ENCODE measurements around the gene ZFP82.
A peak's percentile ranks its signal among the peaks of the same experiment; 100 is the strongest.

ZFP82 gene

GRCh38 chr19:36378625-36379509, 39.6 kb downstream of the ZFP82 start, which contains the start of gene ZFP14 (continued):
- TF ChIP-seq ZBTB11 (tag by site-specific recombination; conservative IDR thresholded peaks at IDR 0.05; ENCODE audit: low read depth) (peak; percentile 91), SCRT1 (tag by site-specific recombination; IDR thresholded peaks at IDR 0.05; ENCODE audit: borderline replicate concordance) (peak; percentile 80), ZNF654 (tag by site-specific recombination; IDR thresholded peaks at IDR 0.05; ENCODE audit: low read depth) (peak; percentile 50), ZBTB48 (tag by site-specific recombination; IDR thresholded peaks at IDR 0.05) (peak; percentile 40; the same call in 1 of the 2 replicates), ZNF530 (tag by site-specific recombination; IDR thresholded peaks at IDR 0.05; ENCODE audit: low read depth) (no peak), ZNF248 (tag by site-specific recombination; IDR thresholded peaks at IDR 0.05) (no peak), ZNF391 (tag by site-specific recombination; IDR thresholded peaks at IDR 0.05; ENCODE audit: borderline replicate concordance, low read depth) (peak; percentile 63; the same call in 1 of the 2 replicates), ZNF280C (tag by site-specific recombination; IDR thresholded peaks at IDR 0.05) (0 out of 2 replicates have a peak, but pooled peaks have one; percentile 5), ZFP37 (tag by site-specific recombination; IDR thresholded peaks at IDR 0.05) (peak; percentile 89), SP3 (tag by site-specific recombination; IDR thresholded peaks at IDR 0.05) (peak; percentile 94), WT1 (tag by site-specific recombination; IDR thresholded peaks at IDR 0.05) (0 out of 2 replicates have a peak, but pooled peaks have one; percentile 9), ZNF416 (tag by site-specific recombination; IDR thresholded peaks at IDR 0.05) (no peak; the same call in 1 of the 2 replicates), ZNF600 (tag by site-specific recombination; IDR thresholded peaks at IDR 0.05) (peak; percentile 96), ZNF501 (tag by site-specific recombination; IDR thresholded peaks at IDR 0.05) (peak; percentile 95), GLIS1 (tag by site-specific recombination; IDR thresholded peaks at IDR 0.05) (peak; percentile 95), ZNF76 (tag by site-specific recombination; IDR thresholded peaks at IDR 0.05; ENCODE audit: borderline replicate concordance, low read depth) (peak; percentile 98), ZNF610 (tag by site-specific recombination; IDR thresholded peaks at IDR 0.05; ENCODE audit: borderline replicate concordance) (peak; percentile 58; the same call in 1 of the 2 replicates), ZSCAN16 (tag by site-specific recombination; IDR thresholded peaks at IDR 0.05) (peak; percentile 43; the same call in 1 of the 2 replicates), GLIS2 (tag by site-specific recombination; IDR thresholded peaks at IDR 0.05) (peak; percentile 100), KLF1 (tag by site-specific recombination; IDR thresholded peaks at IDR 0.05) (peak; percentile 42; the same call in 1 of the 2 replicates), ZNF555 (tag by site-specific recombination; conservative IDR thresholded peaks at IDR 0.05) (no peak), REPIN1 (tag by site-specific recombination; IDR thresholded peaks at IDR 0.05; ENCODE audit: low read depth) (peak; percentile 83; the same call in 1 of the 2 replicates), TCF7L2 (IDR thresholded peaks at IDR 0.05; ENCODE audit: borderline replicate concordance, low read depth, low read length) (no peak), ZNF37A (tag by site-specific recombination; IDR thresholded peaks at IDR 0.05) (0 out of 2 replicates have a peak, but pooled peaks have one; percentile 12), KLF8 (tag by site-specific recombination; IDR thresholded peaks at IDR 0.05) (peak; percentile 82), TRIM28 (IDR thresholded peaks at IDR 0.05; ENCODE audit: borderline replicate concordance, low read length) (peak; percentile 35; the same call in 1 of the 2 replicates), ZNF626 (tag by site-specific recombination; IDR thresholded peaks at IDR 0.05) (no peak)
- TF ChIP-seq, protein P1, sequence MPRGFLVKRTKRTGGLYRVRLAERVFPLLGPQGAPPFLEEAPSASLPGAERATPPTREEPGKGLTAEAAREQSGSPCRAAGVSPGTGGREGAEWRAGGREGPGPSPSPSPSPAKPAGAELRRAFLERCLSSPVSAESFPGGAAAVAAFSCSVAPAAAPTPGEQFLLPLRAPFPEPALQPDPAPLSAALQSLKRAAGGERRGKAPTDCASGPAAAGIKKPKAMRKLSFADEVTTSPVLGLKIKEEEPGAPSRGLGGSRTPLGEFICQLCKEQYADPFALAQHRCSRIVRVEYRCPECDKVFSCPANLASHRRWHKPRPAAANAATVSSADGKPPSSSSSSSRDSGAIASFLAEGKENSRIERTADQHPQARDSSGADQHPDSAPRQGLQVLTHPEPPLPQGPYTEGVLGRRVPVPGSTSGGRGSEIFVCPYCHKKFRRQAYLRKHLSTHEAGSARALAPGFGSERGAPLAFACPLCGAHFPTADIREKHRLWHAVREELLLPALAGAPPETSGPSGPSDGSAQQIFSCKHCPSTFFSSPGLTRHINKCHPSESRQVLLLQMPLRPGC (tag by site-specific recombination; IDR thresholded peaks at IDR 0.05): peak; percentile 32; the same call in 1 of the 2 replicates
- TF ChIP-seq, protein P2, sequence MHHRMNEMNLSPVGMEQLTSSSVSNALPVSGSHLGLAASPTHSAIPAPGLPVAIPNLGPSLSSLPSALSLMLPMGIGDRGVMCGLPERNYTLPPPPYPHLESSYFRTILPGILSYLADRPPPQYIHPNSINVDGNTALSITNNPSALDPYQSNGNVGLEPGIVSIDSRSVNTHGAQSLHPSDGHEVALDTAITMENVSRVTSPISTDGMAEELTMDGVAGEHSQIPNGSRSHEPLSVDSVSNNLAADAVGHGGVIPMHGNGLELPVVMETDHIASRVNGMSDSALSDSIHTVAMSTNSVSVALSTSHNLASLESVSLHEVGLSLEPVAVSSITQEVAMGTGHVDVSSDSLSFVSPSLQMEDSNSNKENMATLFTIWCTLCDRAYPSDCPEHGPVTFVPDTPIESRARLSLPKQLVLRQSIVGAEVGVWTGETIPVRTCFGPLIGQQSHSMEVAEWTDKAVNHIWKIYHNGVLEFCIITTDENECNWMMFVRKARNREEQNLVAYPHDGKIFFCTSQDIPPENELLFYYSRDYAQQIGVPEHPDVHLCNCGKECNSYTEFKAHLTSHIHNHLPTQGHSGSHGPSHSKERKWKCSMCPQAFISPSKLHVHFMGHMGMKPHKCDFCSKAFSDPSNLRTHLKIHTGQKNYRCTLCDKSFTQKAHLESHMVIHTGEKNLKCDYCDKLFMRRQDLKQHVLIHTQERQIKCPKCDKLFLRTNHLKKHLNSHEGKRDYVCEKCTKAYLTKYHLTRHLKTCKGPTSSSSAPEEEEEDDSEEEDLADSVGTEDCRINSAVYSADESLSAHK (tag by site-specific recombination; IDR thresholded peaks at IDR 0.05): peak; percentile 66; the same call in 1 of the 2 replicates

All from HEK293 (cell line).